Measurements from ENCODE around the gene RNF208. TPM values are rescaled to one million over a fixed set of nuclear protein-coding genes. Genes with fewer than 3 reads are reported as not detected.

The RNF208 gene
- total RNA-seq, 2 donors from 2014 or later: 0.78 to 14.5 TPM

GRCh38 chr9:137218754-137219271 lies 3.2 kb downstream of the RNF208 start:
- Histone ChIP-seq H3K9me3 (no peaks in the 10 kb centered on the region), H3K27me3 (no peaks in the 10 kb centered on the region), H3K4me1 (peaks cover 55% of the 10 kb centered on the region), H3K27ac (peak overlapping the region; percentile 79 to 84 (median 82)), H3K36me3 (replicated peaks in 1 of 2; ENCODE audit: insufficient read depth in 1 of 2, low read depth in 2 of 2) (no peaks in the 10 kb centered on the region), H3K4me3 (no peak overlapping the region)
- ATAC-seq (peak; percentile 54), DNase-seq (peak; percentile 83 to 92 (median 92))
- WGBS, 2 donors: 13 to 31% methylated on average over 3 to 12 of the region's 12 CpGs
- TF ChIP-seq POLR2A (IDR thresholded peaks at IDR 0.05) (peak; percentile 71 to 79 (median 77)), CTCF (IDR thresholded peaks at IDR 0.05) (no peak)
- intact Hi-C loops (cut with DNase I): no loop called here

- no peak for DNase-seq
- Histone ChIP-seq H3K27me3 (no peaks in the 10 kb centered on the region), H3K27ac (peak overlapping the region; percentile 79 to 84 (median 82)), H3K9me3 (no peaks in the 10 kb centered on the region), H3K4me3 (peak overlapping the region in 1 of 2 donors; percentile 21), H3K36me3 (replicated peaks in 1 of 2; ENCODE audit: insufficient read depth in 1 of 2, low read depth in 2 of 2) (no peaks in the 10 kb centered on the region), H3K4me1 (peaks cover 54% of the 10 kb centered on the region)
- WGBS, 2 donors: 49% methylated on average over 30 of the region's 30 CpGs; no CpG with 5 or more reads in 1 of the 2 donors
- TF ChIP-seq POLR2A (IDR thresholded peaks at IDR 0.05) (no peak), CTCF (IDR thresholded peaks at IDR 0.05) (no peak)
- ATAC-seq: no peak
- intact Hi-C loops (cut with DNase I): no loop called here
Observed at GRCh38 chr9:137218212-137218753, 3.8 kb downstream of the RNF208 start.

DNA sequence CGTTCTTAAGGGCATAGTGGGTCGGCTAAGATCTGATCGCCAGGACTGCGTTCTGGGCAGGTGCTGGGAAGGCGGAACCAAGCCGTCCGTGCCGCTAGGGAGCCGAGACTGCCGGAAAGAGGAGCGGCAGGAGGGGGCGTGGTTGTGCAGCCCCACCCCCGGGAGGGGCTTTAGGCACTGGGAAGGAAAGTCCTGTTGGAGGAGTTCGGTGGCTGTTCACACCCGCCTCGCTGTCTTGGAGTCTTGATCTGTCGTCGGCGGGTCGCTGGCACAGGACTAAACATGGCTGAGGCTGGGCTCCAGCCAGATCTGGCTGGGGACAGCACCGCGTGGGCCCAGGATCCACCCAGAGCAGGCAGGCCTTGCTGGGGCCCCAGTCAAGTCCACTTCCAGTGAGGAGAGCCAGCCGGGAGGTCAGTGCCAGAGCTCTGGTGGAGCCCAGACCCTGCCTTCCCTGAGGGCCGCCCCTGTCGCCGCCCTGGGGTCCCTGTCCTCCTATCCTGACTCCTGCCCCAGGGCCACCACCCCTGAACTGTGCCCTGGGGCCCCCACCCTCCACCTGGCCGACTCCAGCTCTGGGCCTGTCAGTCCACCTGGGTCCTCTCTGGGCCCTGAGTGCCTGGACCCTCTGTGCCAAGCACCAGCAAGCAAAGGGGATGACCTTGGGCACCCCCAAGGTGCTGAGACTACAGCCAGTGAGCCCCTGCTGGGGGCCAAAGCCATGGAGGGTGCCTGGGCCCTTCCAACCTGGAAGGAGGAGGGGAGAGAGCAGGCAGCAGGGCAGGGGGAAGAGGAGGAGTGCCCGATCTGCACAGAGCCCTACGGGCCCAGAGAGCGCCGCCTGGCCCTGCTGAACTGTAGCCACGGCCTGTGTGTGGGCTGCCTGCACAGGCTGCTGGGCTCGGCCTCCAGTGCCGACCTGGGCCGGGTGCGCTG lies 4.5 kb downstream of the RNF208 start:
- Histone ChIP-seq H3K4me3 (peak overlapping the region in 1 of 2 donors; percentile 21), H3K27me3 (no peaks in the 10 kb centered on the region), H3K4me1 (peaks cover 47% of the 10 kb centered on the region), H3K27ac (peak overlapping the region; percentile 79 to 84 (median 82)), H3K9me3 (no peaks in the 10 kb centered on the region), H3K36me3 (replicated peaks in 1 of 2; ENCODE audit: insufficient read depth in 1 of 2, low read depth in 2 of 2) (no peaks in the 10 kb centered on the region)
- ATAC-seq (peak; percentile 75), DNase-seq (peak; percentile 88 to 94 (median 94))
- WGBS, 2 donors: 37 to 56% methylated on average over 8 to 36 of the region's 36 CpGs
- intact Hi-C loops (cut with DNase I): no loop called here
- peak in 4 of 7 experiments; percentile 26 to 41 (median 32) for TF ChIP-seq CTCF (IDR thresholded peaks at IDR 0.05)
- peak; percentile 77 to 85 (median 79) for TF ChIP-seq POLR2A (IDR thresholded peaks at IDR 0.05)

GRCh38 chr9:137216188-137216965 lies 5.7 kb downstream of the RNF208 start:
- Histone ChIP-seq H3K27ac (peak overlapping the region in 3 of 4 donors; percentile 79 to 82 (median 81)), H3K36me3 (replicated peaks in 1 of 2; ENCODE audit: insufficient read depth in 1 of 2, low read depth in 2 of 2) (no peaks in the 10 kb centered on the region), H3K4me1 (peaks cover 39% of the 10 kb centered on the region), H3K4me3 (no peak overlapping the region), H3K27me3 (no peaks in the 10 kb centered on the region), H3K9me3 (no peaks in the 10 kb centered on the region)
- no peak for TF ChIP-seq CTCF (IDR thresholded peaks at IDR 0.05)
- no peak for DNase-seq
- ATAC-seq: no peak
- 86 to 93% methylated on average over 13 to 22 of the region's 30 CpGs for WGBS, 2 donors
- intact Hi-C loops (cut with DNase I): no loop called here

All from body of pancreas (tissue), 4 donors.